OCI-LY3 (cell line): ENCODE results near the gene GPR156.

Experiments
- H2AFZ ChIP-seq: fragments of 200-600, 300-600 bp; shearing (Covaris generic); 2 replicates; pipeline ENCODE4 v1.6.0; 2014; ENCODE audit warnings: antibody characterized with exemption, low read depth, low read length
- H3K27ac ChIP-seq: fragments of 200-600, 300-600 bp; sonication (generic); 2 replicates; pipeline ENCODE4 v1.5.1; 2014; ENCODE audit warnings: mild to moderate bottlenecking, low read length, moderate library complexity, mixed read lengths
- H3K27me3 ChIP-seq: fragments of 200-600, 300-600 bp; sonication (generic); 2 replicates; pipeline ENCODE4 v1.6.1; 2014; ENCODE audit warnings: low read depth, low read length, mixed read lengths
- H3K36me3 ChIP-seq: fragments of 200-600, 300-600 bp; sonication (generic); replicated peaks from 2 replicates; pipeline ENCODE3; 2014; ENCODE audit warnings: low read depth, low read length, mixed read lengths
- H3K4me1 ChIP-seq: fragments of 300-600, 200-600 bp; sonication (generic); 2 replicates; pipeline ENCODE4 v1.6.1; 2014; ENCODE audit warnings: low read length, mixed read lengths
- H3K4me2 ChIP-seq: fragments of 200-600, 300-600 bp; sonication (generic); 2 replicates; pipeline ENCODE4 v1.6.1; 2014; ENCODE audit warnings: low read length, mixed read lengths
- H3K4me3 ChIP-seq: fragments of 300-600, 200-600 bp; sonication (generic); 2 replicates; pipeline ENCODE4 v1.5.1; 2014; ENCODE audit warnings: antibody characterized with exemption, mild to moderate bottlenecking, low read length, moderate library complexity
- H3K79me2 ChIP-seq: fragments of 300-600, 200-600 bp; shearing (Covaris generic); 2 replicates; pipeline ENCODE4 v1.6.1; 2014; ENCODE audit warnings: mild to moderate bottlenecking, low read length, mixed read lengths
- H3K9ac ChIP-seq: fragments of 300-600, 200-600 bp; shearing (Covaris generic); 2 replicates; pipeline ENCODE4 v1.6.0; 2014; ENCODE audit warnings: mild to moderate bottlenecking, low read length, moderate library complexity
- H3K9me3 ChIP-seq: fragments of 200-600, 300-600 bp; shearing (Covaris generic); 2 replicates; pipeline ENCODE4 v1.6.1; 2014; ENCODE audit warnings: low read length, mixed read lengths; ENCODE audit not compliant: insufficient read depth
- H4K20me1 ChIP-seq: fragments of 200-600, 300-600 bp; sonication (generic); 2 replicates; pipeline ENCODE4 v1.6.1; 2016; ENCODE audit warnings: low read length, mixed read lengths; ENCODE audit not compliant: insufficient read depth
- CTCF ChIP-seq: fragments of 200-600, 300-600 bp; sonication (generic); IDR thresholded peaks from 2 replicates; pipeline ENCODE4 v1.5.1; 2014; ENCODE audit warnings: antibody characterized with exemption, low read length, low read depth
- EZH2phosphoT487 ChIP-seq: fragments of 200-600 bp; shearing (Covaris generic); IDR thresholded peaks from 2 replicates; pipeline ENCODE4 v1.6.1; 2018; ENCODE audit warnings: antibody characterized with exemption, mixed run types, low read depth

Gene GPR156

GRCh38 chr3:120204338-120204737 is 80.7 kb downstream of the GPR156 start:
- Histone ChIP-seq H3K79me2 (no peaks in the 10 kb centered on the region), H2AFZ (no peak overlapping the region), H3K4me2 (no peak overlapping the region)

GRCh38 chr3:120203621-120204020 is 81.4 kb downstream of the GPR156 start:
- Histone ChIP-seq H2AFZ (no peak overlapping the region), H3K27ac (no peak overlapping the region), H3K9ac (no peak overlapping the region), H3K27me3 (no peaks in the 10 kb centered on the region), H3K79me2 (no peaks in the 10 kb centered on the region), H3K36me3 (no peaks in the 10 kb centered on the region), H3K4me2 (no peak overlapping the region), H3K9me3 (no peaks in the 10 kb centered on the region), H3K4me3 (no peak overlapping the region), H3K4me1 (no peaks in the 10 kb centered on the region), H4K20me1 (no peaks in the 10 kb centered on the region)
- TF ChIP-seq EZH2phosphoT487 (no peak), CTCF (no peak)

More at GRCh38 chr3:120204338-120204737, 80.7 kb downstream of the GPR156 start:
- H4K20me1 ChIP-seq, result no peaks in the 10 kb centered on the region
- no peaks in the 10 kb centered on the region for H3K4me1 ChIP-seq
- H3K9me3 ChIP-seq, result no peaks in the 10 kb centered on the region
- no peak overlapping the region for H3K9ac ChIP-seq
- H3K36me3 ChIP-seq, result no peaks in the 10 kb centered on the region
- no peak overlapping the region for H3K27ac ChIP-seq
- H3K4me3 ChIP-seq, result no peak overlapping the region
- no peaks in the 10 kb centered on the region for H3K27me3 ChIP-seq
- TF ChIP-seq CTCF, result no peak
- TF ChIP-seq EZH2phosphoT487, result no peak

GRCh38 chr3:120203016-120203415 is 82.0 kb downstream of the GPR156 start:
- Histone ChIP-seq H3K9me3 (no peaks in the 10 kb centered on the region), H3K4me3 (no peak overlapping the region), H3K9ac (no peak overlapping the region), H3K4me2 (no peak overlapping the region), H3K27ac (no peak overlapping the region), H3K4me1 (no peaks in the 10 kb centered on the region), H4K20me1 (no peaks in the 10 kb centered on the region), H3K27me3 (no peaks in the 10 kb centered on the region), H3K36me3 (no peaks in the 10 kb centered on the region), H2AFZ (no peak overlapping the region), H3K79me2 (no peaks in the 10 kb centered on the region)
- TF ChIP-seq CTCF, result no peak
- TF ChIP-seq EZH2phosphoT487, result no peak

- no peaks in the 10 kb centered on the region for H3K4me1 ChIP-seq
- TF ChIP-seq CTCF, result no peak
- no peak for TF ChIP-seq EZH2phosphoT487
- no peaks in the 10 kb centered on the region for H3K27me3 ChIP-seq
- no peak overlapping the region for H3K27ac ChIP-seq
- H3K4me2 ChIP-seq, result no peak overlapping the region
- no peaks in the 10 kb centered on the region for H4K20me1 ChIP-seq
- no peak overlapping the region for H2AFZ ChIP-seq
- H3K4me3 ChIP-seq, result no peak overlapping the region
- no peaks in the 10 kb centered on the region for H3K9me3 ChIP-seq
- no peaks in the 10 kb centered on the region for H3K79me2 ChIP-seq
- H3K9ac ChIP-seq, result no peak overlapping the region
- no peaks in the 10 kb centered on the region for H3K36me3 ChIP-seq
Measured at GRCh38 chr3:120202363-120202762, 82.7 kb downstream of the GPR156 start.
